Upper lobe of left lung (tissue), 6 donors: ENCODE results near the gene FOXP1. TPM values are rescaled to one million over a fixed set of nuclear protein-coding genes. Genes with fewer than 3 reads are reported as not detected.
A peak's percentile ranks its signal among the peaks of the same experiment; 100 is the strongest.

Experiments
- ATAC-seq, 2 donors: fragments of 200-7000 bp; cut with Tn5 transposase; one replicate each; pipeline ENCODE4 v1.9.1; 2022; ENCODE audit warnings: mild to moderate bottlenecking in 2 of 2, moderate library complexity in 2 of 2; ENCODE audit not compliant: low FRiP score in 2 of 2
- DNase-seq, 2 donors: peaks; one replicate each; pipeline ENCODE4 v3.0.0-alpha.2; 2019 to 2020
- H3K27ac ChIP-seq, 4 donors: fragments of 200-600 bp; sonication (generic); one replicate each; pipeline ENCODE4 v1.5.1; 2016 to 2019
- H3K27me3 ChIP-seq, 4 donors: fragments of 200-600 bp; sonication (generic); one replicate each; pipeline ENCODE4 v1.5.1; 2017 to 2019
- H3K36me3 ChIP-seq, 4 donors: fragments of 200-600 bp; sonication (generic); one replicate each; pipeline ENCODE4 v1.5.1; 2016 to 2019
- H3K4me1 ChIP-seq, 4 donors: fragments of 200-600 bp; sonication (generic); one replicate each; pipeline ENCODE4 v1.5.1; 2018 to 2019
- H3K4me3 ChIP-seq, 4 donors: fragments of 200-600 bp; sonication (generic); one replicate each; pipeline ENCODE4 v1.5.1; 2017 to 2019; ENCODE audit warnings: mild to moderate bottlenecking in 2 of 4, moderate library complexity in 1 of 4
- H3K9me3 ChIP-seq, 4 donors: fragments of 200-600 bp; sonication (generic); one replicate each; pipeline ENCODE4 v1.5.1; 2018 to 2019
- EP300 ChIP-seq, 4 donors: sonication (generic); formaldehyde crosslinking; IDR thresholded peaks; one replicate each; pipeline ENCODE4 v1.5.1; 2017; ENCODE audit warnings: antibody characterized with exemption in 4 of 4, control low read depth in 2 of 4
- POLR2A ChIP-seq, 4 donors: fragments of 450-650 bp; IDR thresholded peaks; one replicate each; pipeline ENCODE4 v1.5.1; 2016 to 2017; ENCODE audit warnings: antibody characterized with exemption in 4 of 4, mild to moderate bottlenecking in 2 of 4
- POLR2AphosphoS5 ChIP-seq, 2 donors: sonication (generic); formaldehyde crosslinking; IDR thresholded peaks; one replicate each; pipeline ENCODE4 v1.5.1; 2017; ENCODE audit warnings: antibody characterized with exemption in 2 of 2
- WGBS, 2 donors: methylation state at CpG; one replicate each; pipeline ENCODE4 v1.1.5; 2017 to 2018; 5-methylcytosine and 5-hydroxymethylcytosine counted together
- total RNA-seq, 6 donors: library from RNA; depleted of rRNA in 4 of 6; stranded (reverse); fragments of >200 nt in 4 of 6; gene quantifications; one replicate each; pipeline versions ENCODE4 v1.1.0 to v1.2.1, GENCODE V29; 2016 to 2021
- TF ChIP-seq, protein P1 (sequence below), 6 experiments: fragments of 450-650 bp in 4 of 6; fragments of 200-600 bp in 2 of 6; sonication (generic) in 2 of 6; IDR thresholded peaks; one replicate each; pipeline ENCODE4 v1.5.1; 2016 to 2019; ENCODE audit warnings: antibody characterized with exemption in 6 of 6
- donor health status: DM: no; HTN: no; CAD: no; lungs with moderate emphysema.
- donor health status: DM: no; HTN: yes; CAD: no; lungs with severe emphysema.

FOXP1 gene
- total RNA-seq, 6 donors from 2014 or later, result 103 to 248 (median 134) TPM

DNA sequence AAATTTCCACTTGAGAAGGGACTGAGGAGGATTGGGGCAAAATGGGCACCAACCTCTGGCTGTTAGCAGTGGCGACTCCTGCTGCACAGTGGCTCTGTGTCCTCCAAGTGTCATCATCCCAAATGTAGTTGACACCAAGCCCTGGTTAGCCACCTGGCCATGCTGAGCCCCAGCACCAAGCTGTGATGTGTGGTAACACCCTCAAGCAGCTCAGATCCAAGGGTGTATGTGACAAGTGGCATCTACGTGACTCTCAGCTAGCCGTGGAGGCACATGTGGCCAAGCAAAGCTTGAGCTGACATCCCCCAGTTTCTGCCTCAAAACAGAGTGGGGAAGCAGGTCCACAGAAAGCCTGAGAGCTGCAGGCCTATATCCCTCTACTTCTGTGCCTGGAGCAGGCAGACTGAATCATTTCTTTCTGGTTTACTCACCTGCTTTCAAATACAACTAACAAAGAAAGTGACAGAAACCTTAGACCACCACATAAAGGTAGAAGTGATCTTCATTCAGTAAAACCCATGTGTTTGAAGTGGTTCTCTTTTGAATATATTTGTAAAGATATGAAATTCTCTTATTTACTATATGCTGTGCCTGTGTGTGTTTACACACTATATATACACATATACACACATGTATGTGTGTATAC is 40.0 kb downstream of the FOXP1 start:
- peaks cover 30 to 59% (median 33%) of the 10 kb centered on the region in 4 donors for H3K4me1 ChIP-seq
- no peaks in the 10 kb centered on the region for H3K27me3 ChIP-seq
- H3K9me3 ChIP-seq, result no peaks in the 10 kb centered on the region
- 63 to 71% methylated on average over 2 to 3 of the region's 3 CpGs for WGBS, 2 donors
- ATAC-seq (peak in 1 of 2 donors; percentile 7), DNase-seq (no peak)
- no peak for TF ChIP-seq EP300 (IDR thresholded peaks at IDR 0.05)
- TF ChIP-seq, protein P1, sequence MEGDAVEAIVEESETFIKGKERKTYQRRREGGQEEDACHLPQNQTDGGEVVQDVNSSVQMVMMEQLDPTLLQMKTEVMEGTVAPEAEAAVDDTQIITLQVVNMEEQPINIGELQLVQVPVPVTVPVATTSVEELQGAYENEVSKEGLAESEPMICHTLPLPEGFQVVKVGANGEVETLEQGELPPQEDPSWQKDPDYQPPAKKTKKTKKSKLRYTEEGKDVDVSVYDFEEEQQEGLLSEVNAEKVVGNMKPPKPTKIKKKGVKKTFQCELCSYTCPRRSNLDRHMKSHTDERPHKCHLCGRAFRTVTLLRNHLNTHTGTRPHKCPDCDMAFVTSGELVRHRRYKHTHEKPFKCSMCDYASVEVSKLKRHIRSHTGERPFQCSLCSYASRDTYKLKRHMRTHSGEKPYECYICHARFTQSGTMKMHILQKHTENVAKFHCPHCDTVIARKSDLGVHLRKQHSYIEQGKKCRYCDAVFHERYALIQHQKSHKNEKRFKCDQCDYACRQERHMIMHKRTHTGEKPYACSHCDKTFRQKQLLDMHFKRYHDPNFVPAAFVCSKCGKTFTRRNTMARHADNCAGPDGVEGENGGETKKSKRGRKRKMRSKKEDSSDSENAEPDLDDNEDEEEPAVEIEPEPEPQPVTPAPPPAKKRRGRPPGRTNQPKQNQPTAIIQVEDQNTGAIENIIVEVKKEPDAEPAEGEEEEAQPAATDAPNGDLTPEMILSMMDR (IDR thresholded peaks at IDR 0.05), result no peak
- TF ChIP-seq POLR2A (IDR thresholded peaks at IDR 0.05), result no peak
- H3K27ac ChIP-seq, result peak overlapping the region in 2 of 4 donors; percentile 57 to 72
- H3K36me3 ChIP-seq, result no peaks in the 10 kb centered on the region
- H3K4me3 ChIP-seq, result no peak overlapping the region

DNA sequence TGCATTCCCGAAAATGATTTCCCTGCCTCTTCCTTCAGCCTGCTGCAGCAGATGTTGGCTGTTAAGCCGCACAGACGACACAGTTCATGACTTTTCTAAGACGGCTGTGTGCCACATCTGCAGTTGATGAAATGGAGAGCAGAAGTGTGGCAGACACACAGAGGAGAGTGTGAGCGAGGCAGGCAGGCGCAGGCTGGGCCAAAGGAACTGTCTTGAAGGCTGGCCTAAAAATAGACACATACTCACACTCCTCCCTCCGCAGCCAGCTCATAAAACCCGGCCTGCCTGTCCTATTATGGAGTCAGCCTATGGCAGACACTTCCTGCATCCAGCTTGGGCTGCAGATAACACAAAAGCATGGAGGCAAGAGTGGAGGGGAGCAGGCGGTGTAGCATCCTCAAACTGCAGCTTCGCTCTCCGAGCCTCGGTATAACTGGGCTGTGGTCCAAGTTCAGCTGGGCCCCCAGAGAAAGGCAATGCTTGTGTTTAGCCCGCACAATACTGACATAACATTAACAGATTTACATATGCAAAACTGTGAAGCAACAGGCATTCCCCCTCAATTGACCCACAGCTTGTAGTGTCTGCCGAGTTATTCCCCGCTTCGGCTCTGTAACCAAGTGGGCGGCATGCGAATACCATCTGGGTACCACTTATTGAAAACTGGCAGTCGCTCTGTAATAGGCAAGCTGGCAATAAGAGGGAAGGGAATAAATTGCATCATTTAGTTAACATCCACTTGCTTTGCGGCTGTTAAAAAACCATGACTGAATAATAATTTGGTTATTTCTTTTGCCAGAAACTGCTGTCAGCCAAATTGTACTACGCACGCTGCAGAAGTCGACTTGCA is 40.8 kb downstream of the FOXP1 start:
- peaks cover 22 to 52% (median 29%) of the 10 kb centered on the region in 4 donors for H3K4me1 ChIP-seq
- H3K27me3 ChIP-seq, result no peaks in the 10 kb centered on the region
- peak overlapping the region in 2 of 4 donors; percentile 9 to 26 for H3K4me3 ChIP-seq
- no peaks in the 10 kb centered on the region for H3K36me3 ChIP-seq
- H3K27ac ChIP-seq, result peak overlapping the region; percentile 30 to 72 (median 45)
- TF ChIP-seq, protein P1 (IDR thresholded peaks at IDR 0.05), result no peak
- TF ChIP-seq POLR2AphosphoS5 (IDR thresholded peaks at IDR 0.05) (peak; percentile 52 to 81), EP300 (IDR thresholded peaks at IDR 0.05) (peak in 1 of 4 donors; percentile 15), POLR2A (IDR thresholded peaks at IDR 0.05) (peak in 1 of 4 donors; percentile 37)
- 44 to 63% methylated on average over 20 to 23 of the region's 23 CpGs for WGBS, 2 donors
- ATAC-seq, result peak; percentile 90 to 97
- H3K9me3 ChIP-seq, result no peaks in the 10 kb centered on the region
- DNase-seq, result peak; percentile 43 to 80

DNA sequence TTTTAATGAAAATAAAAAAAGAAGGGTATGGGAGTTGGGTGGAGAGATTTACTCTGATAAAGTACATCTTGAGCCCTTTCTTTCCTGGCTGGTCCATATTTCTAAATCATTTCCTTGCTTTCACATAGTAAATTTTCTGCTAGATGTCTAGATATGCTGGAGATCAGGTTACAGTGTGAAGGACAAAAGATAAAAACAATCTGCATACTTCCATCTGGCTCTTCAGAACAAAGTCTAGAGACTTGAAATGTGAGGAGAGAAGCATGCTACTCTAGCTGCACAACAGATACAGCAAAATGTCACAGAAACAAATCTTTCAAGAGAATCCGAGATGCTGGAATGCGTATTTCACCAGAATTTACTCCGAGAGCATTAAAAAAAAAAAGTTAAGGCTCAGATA is 42.2 kb downstream of the FOXP1 start:
- TF ChIP-seq, protein P1 (IDR thresholded peaks at IDR 0.05), result no peak
- TF ChIP-seq EP300 (IDR thresholded peaks at IDR 0.05), result no peak
- TF ChIP-seq POLR2AphosphoS5 (IDR thresholded peaks at IDR 0.05), result no peak
- no peak for TF ChIP-seq POLR2A (IDR thresholded peaks at IDR 0.05)
- Histone ChIP-seq H3K27ac (no peak overlapping the region), H3K27me3 (no peaks in the 10 kb centered on the region), H3K4me3 (no peak overlapping the region), H3K4me1 (peaks cover 15 to 44% (median 22%) of the 10 kb centered on the region in 4 donors), H3K36me3 (no peaks in the 10 kb centered on the region), H3K9me3 (no peaks in the 10 kb centered on the region)
- DNase-seq, result no peak
- 74 to 79% methylated on average over 3 of the region's 3 CpGs for WGBS, 2 donors
- no peak for ATAC-seq

DNA sequence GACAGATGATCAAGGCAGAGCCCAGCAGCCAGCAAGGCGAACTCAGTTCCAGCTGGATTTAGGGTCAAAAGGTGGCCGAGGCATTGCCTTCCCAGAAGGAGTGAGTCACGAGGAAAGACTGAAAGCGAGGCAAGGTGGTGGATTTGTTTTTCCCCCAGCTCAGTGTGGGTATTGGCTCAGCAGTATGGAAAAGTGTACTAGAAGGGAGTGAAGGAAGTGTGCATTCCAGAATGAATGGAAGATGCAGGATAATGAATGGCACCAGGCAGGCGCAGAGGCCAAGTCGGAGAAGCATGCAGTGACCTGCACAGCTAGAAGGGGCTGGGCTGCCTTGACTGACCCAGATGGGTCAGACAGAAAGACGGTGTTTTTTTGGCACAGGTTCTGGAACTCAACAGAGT is 46.3 kb downstream of the FOXP1 start:
- Histone ChIP-seq H3K9me3 (no peaks in the 10 kb centered on the region), H3K27ac (no peak overlapping the region), H3K4me1 (peaks cover 18 to 41% (median 30%) of the 10 kb centered on the region in 4 donors), H3K27me3 (no peaks in the 10 kb centered on the region), H3K36me3 (no peaks in the 10 kb centered on the region), H3K4me3 (no peak overlapping the region)
- DNase-seq (no peak), ATAC-seq (peak in 1 of 2 donors; percentile 89)
- TF ChIP-seq POLR2A (IDR thresholded peaks at IDR 0.05) (no peak), EP300 (IDR thresholded peaks at IDR 0.05) (no peak), POLR2AphosphoS5 (IDR thresholded peaks at IDR 0.05) (peak in 1 of 2 donors; percentile 60)
- WGBS, 2 donors, result 85% methylated on average over 7 of the region's 7 CpGs

DNA sequence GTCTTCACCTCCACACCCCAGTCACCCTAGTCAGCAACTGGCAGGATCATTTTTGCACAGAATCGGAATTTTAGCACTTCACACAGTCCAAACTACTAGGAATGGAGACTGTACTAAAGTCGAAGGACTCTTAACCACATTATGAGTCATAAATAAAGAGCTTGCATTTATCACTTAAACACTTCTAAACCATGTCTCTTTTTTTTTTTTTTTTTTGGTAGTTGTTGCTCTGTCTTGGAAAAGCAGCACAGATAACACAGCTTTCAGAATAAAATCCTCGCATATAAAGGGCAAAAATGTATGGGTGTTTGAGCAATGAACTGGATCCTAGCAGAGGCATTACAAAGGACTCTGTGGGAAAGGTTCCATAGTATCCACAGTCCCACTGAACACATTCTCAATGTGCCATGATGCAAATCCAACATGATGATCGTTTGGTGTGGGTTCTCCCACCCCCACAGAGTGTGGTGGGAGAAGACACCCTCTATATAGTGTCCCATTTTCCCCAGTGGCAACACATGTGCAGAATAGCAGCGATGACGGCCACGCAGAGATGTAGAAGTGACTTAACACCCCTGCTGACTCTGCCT is 47.1 kb downstream of the FOXP1 start:
- ATAC-seq, result peak in 1 of 2 donors; percentile 81
- no peak for DNase-seq
- WGBS, 2 donors, result 72 to 79% methylated on average over 7 of the region's 7 CpGs
- Histone ChIP-seq H3K36me3 (no peaks in the 10 kb centered on the region), H3K4me1 (peaks cover 16 to 40% (median 31%) of the 10 kb centered on the region in 4 donors), H3K27ac (no peak overlapping the region), H3K4me3 (no peak overlapping the region), H3K9me3 (no peaks in the 10 kb centered on the region), H3K27me3 (no peaks in the 10 kb centered on the region)
- TF ChIP-seq EP300 (IDR thresholded peaks at IDR 0.05) (no peak), POLR2AphosphoS5 (IDR thresholded peaks at IDR 0.05) (no peak)
- TF ChIP-seq, protein P1 (IDR thresholded peaks at IDR 0.05), result no peak
